ENCODE data around the gene DOCK7.
"Not testable (repeated sequence)": the region's sequence is repeated elsewhere in the genome, so short reads cannot be mapped to it uniquely, and the experiment has no call there.

The DOCK7 gene

DNA sequence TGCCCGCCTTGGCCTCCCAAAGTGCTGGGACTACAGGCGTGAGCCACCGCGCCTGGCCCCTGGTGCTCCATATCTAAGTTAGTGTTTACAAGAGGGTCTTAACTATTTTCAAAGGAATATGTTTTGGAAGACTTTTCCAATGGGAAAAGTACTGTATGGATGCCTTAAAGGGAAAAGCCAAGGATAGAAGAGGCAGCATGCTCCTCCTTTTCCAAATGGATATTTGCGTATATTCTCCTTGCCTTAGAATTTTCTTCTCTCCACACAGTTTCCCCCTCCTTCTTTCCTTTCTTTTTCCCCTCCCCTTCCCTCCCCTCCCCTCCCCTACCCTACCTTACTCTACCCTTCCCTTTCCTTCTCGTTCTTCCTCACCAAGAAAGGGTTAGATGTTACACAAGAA, 29.3 kb upstream of the DOCK7 start:
- Mint-ChIP-seq H3K4me3 (no peak overlapping the region), H3K27ac (no peak overlapping the region)
- no peak for DNase-seq (ENCODE audit: low spot score)

DNA sequence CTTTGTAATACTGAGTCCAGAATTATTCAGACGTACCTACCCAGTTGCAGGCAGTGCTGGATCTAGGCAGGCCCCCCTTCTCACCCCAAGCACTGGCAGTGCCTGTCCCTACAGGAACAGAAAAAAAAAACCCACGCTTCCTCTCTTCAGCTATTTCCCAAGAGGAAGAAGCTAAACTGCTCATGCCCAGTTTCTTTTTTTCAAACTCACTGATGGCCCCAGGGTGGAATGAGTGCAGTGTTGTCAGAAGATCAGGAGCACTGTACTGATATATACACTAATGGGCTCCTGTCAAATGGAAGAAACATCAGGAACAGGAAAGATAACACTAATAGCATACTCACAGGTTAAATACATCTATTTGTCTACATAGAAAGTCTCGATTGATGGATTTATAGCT, 28.2 kb upstream of the DOCK7 start:
- Mint-ChIP-seq H3K4me3 (no peak overlapping the region), H3K27me3 (ENCODE audit: low read depth) (no peaks in the 10 kb centered on the region), H3K4me1 (ENCODE audit: low read depth) (no peaks in the 10 kb centered on the region), H3K9me3 (no peaks in the 10 kb centered on the region), H3K36me3 (ENCODE audit: low read depth) (no peaks in the 10 kb centered on the region), H3K27ac (no peak overlapping the region)
- DNase-seq (ENCODE audit: low spot score) = no peak

More for the DNA sequence above, 29.3 kb upstream of the DOCK7 start:
- Mint-ChIP-seq H3K36me3 (ENCODE audit: low read depth) (no peaks in the 10 kb centered on the region), H3K27me3 (ENCODE audit: low read depth) (no peaks in the 10 kb centered on the region), H3K4me1 (ENCODE audit: low read depth) (no peaks in the 10 kb centered on the region), H3K9me3 (no peaks in the 10 kb centered on the region)

DNA sequence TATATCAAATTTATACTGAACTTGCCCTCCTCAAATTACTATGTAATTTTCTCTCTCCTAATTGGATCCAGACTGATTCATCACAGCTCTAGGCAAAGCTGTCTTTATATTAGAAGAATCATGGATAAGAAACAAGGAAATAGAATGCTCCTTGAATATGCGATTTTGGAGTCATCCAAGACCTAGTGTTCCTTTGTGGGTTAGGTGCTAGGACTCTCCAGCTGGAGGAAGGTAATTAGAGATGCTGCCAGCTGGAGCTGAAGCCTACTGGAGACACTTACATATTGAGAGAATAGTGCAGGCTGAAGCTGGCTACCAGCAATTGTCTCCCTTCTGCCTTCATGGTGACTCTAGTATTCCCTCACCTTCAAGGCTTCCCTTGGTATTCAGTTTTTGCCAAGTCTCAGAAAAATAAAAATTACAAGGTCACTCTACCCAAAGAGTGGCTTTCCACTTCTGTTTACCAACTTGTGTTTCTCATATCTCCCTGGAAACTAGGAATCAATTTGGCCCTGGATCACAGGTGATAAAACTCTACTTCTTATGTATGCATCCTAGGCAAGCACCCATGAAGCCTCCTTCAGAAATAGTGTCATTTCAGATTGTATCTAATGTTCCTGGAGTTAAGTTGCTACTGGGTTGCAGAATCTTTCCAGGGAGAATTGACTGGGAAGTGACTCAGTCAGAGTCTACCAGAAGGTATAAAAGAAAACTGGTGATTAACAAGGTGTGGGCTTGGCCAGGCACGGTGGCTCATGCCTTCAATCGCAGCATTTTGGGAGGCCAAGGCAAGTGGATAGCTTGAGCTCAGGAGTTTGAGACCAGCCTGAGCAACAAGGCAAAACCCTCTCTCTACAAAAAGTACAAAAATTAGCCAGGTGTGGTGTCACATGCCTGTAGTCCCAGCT, 24.4 kb upstream of the DOCK7 start:
- Mint-ChIP-seq H3K27me3 (ENCODE audit: low read depth) (no peaks in the 10 kb centered on the region), H3K4me3 (no peak overlapping the region), H3K4me1 (ENCODE audit: low read depth) (no peaks in the 10 kb centered on the region), H3K27ac (no peak overlapping the region), H3K9me3 (no peaks in the 10 kb centered on the region), H3K36me3 (ENCODE audit: low read depth) (no peaks in the 10 kb centered on the region)
- no peak for DNase-seq (ENCODE audit: low spot score)

DNA sequence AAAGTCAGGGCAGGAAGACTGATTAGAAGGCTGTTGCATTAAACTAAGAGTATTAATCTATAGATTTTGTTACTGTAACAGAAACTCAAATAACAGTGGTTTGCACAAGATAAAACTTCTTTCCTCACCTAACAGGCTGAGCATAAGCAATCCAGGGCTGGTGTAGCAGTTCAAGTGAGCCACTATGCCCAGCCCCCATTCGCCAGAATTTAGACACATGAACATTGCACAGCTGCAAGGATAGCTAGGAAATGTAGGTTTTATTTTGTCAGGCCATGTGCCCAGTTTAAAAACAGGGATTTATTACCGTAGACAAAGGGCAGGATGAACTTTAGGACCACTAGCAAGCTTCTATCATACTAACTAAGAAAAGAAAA, 19.5 kb upstream of the DOCK7 start:
- Mint-ChIP-seq H3K4me3 (no peak overlapping the region), H3K4me1 (ENCODE audit: low read depth) (no peaks in the 10 kb centered on the region), H3K27ac (no peak overlapping the region), H3K36me3 (ENCODE audit: low read depth) (no peaks in the 10 kb centered on the region), H3K9me3 (no peaks in the 10 kb centered on the region), H3K27me3 (ENCODE audit: low read depth) (peaks cover 3% of the 10 kb centered on the region)
- DNase-seq (ENCODE audit: low spot score) = no peak

DNA sequence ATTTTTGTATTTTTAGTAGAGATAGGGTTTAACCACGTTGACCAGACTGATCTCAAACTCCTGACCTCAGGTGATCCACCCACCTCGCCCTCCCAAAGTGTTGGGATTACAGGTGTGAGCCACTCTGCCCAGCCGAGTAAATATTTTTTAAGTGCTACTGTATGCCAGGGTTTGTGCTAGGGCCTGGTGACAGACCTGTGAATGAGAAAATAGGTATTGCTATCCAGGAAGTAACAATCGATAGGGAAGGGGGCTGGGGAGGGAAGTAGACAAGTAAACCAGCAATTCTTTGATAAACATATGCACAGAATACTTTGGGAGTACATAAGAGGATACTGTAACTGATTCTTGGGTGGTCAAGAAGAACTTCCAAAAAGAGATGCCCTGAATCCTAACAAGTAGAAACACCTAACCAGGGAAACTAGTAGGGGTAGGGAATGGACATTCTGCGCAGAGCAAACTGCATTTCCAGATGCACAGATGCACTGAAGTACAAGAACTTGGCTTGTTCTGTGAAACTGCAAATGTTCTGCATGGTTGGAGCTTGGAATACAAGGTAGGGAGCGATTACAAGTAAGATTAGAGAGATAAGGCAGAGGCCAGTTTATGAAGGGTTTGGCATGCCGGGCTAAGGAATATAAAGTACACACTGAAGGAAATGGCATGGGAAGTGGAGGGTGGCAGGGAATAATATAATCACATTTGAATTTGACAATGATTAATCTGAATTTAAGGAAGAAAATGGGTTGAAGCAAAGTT, 19.0 kb upstream of the DOCK7 start:
- Mint-ChIP-seq H3K36me3 (ENCODE audit: low read depth) (no peaks in the 10 kb centered on the region), H3K4me1 (ENCODE audit: low read depth) (no peaks in the 10 kb centered on the region), H3K4me3 (no peak overlapping the region), H3K9me3 (no peaks in the 10 kb centered on the region), H3K27ac (no peak overlapping the region), H3K27me3 (ENCODE audit: low read depth) (peaks cover 3% of the 10 kb centered on the region)
- DNase-seq (ENCODE audit: low spot score) = no peak

GRCh38 chr1:62698161-62698560, 10.0 kb upstream of the DOCK7 start:
- not testable (repeated sequence) for H3K9me3 Mint-ChIP-seq; H3K27me3 Mint-ChIP-seq (ENCODE audit: low read depth); DNase-seq (ENCODE audit: low spot score); H3K36me3 Mint-ChIP-seq (ENCODE audit: low read depth); H3K4me3 Mint-ChIP-seq; H3K4me1 Mint-ChIP-seq (ENCODE audit: low read depth); H3K27ac Mint-ChIP-seq

DNA sequence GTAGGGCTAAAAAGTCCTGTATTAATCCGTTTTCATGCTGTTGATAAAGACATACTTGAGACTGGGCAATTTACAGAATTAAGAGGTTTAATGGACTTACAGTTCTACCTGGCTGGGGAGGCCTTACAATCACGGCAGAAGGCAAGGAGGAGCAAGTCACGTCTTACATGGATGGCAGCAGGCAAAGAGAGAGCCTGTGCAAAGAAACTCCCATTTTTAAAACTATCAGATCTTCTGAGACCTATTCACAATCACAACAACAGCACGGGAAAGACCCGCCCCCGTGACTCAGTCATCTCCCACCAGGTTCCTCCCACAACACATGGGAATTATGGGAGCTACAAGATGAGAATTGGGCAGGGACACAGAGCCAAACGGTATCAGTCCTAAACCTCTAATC, 6.3 kb upstream of the DOCK7 start:
- H3K27me3 Mint-ChIP-seq (ENCODE audit: low read depth); DNase-seq (ENCODE audit: low spot score); H3K36me3 Mint-ChIP-seq (ENCODE audit: low read depth); H3K4me3 Mint-ChIP-seq; H3K27ac Mint-ChIP-seq; H3K9me3 Mint-ChIP-seq; H3K4me1 Mint-ChIP-seq (ENCODE audit: low read depth): not testable (repeated sequence)

- peaks cover 4% of the 10 kb centered on the region for H3K27me3 Mint-ChIP-seq (ENCODE audit: low read depth)
- peaks cover 7% of the 10 kb centered on the region for H3K4me1 Mint-ChIP-seq (ENCODE audit: low read depth)
- no peak overlapping the region for H3K27ac Mint-ChIP-seq
- DNase-seq (ENCODE audit: low spot score) = no peak
- no peaks in the 10 kb centered on the region for H3K9me3 Mint-ChIP-seq
- no peaks in the 10 kb centered on the region for H3K36me3 Mint-ChIP-seq (ENCODE audit: low read depth)
- no peak overlapping the region for H3K4me3 Mint-ChIP-seq
These were observed 4.9 kb upstream of the DOCK7 start for GRCh38 chr1:62693123-62693522.

- H3K4me3 Mint-ChIP-seq = no peak overlapping the region
- no peak for DNase-seq (ENCODE audit: low spot score)
- H3K4me1 Mint-ChIP-seq (ENCODE audit: low read depth) = peaks cover 12% of the 10 kb centered on the region
- no peaks in the 10 kb centered on the region for H3K9me3 Mint-ChIP-seq
- no peak overlapping the region for H3K27ac Mint-ChIP-seq
- peaks cover 4% of the 10 kb centered on the region for H3K27me3 Mint-ChIP-seq (ENCODE audit: low read depth)
- no peaks in the 10 kb centered on the region for H3K36me3 Mint-ChIP-seq (ENCODE audit: low read depth)
These were observed 3.1 kb upstream of the DOCK7 start for GRCh38 chr1:62691062-62691844.

- Mint-ChIP-seq H3K4me3 (peak overlapping the region; percentile 53), H3K4me1 (ENCODE audit: low read depth) (peaks cover 15% of the 10 kb centered on the region), H3K36me3 (ENCODE audit: low read depth) (no peaks in the 10 kb centered on the region), H3K9me3 (no peaks in the 10 kb centered on the region), H3K27me3 (ENCODE audit: low read depth) (no peaks in the 10 kb centered on the region), H3K27ac (no peak overlapping the region)
- no peak for DNase-seq (ENCODE audit: low spot score)
These were observed 1.3 kb upstream of the DOCK7 start for GRCh38 chr1:62689524-62689923.

DNA sequence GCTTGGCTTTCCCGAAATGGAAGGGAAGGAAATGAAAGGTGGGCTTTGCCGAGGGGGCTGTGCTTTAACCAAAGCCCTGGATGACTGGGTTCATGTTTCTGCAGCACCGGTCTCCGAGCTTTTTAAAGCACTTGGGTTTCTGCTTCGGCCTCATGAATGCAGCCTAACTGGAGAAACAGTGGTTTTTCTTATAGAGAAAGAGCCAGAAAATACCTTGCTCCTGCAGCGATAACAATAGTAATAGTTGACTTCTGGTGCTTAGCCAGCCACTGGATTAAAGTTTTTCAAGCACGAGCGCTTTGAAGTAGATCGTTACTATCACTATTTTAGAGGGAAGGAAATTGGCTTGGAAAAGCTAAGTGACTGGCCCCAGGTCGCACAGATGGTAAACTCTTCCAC, 500 bp upstream of the DOCK7 start:
- no peaks in the 10 kb centered on the region for H3K36me3 Mint-ChIP-seq (ENCODE audit: low read depth)
- peak overlapping the region; percentile 87 for H3K4me3 Mint-ChIP-seq
- H3K27me3 Mint-ChIP-seq (ENCODE audit: low read depth) = no peaks in the 10 kb centered on the region
- H3K9me3 Mint-ChIP-seq = no peaks in the 10 kb centered on the region
- H3K4me1 Mint-ChIP-seq (ENCODE audit: low read depth) = peaks cover 15% of the 10 kb centered on the region
- DNase-seq (ENCODE audit: low spot score) = no peak
- peak overlapping the region; percentile 66 for H3K27ac Mint-ChIP-seq

- DNase-seq (ENCODE audit: low spot score) = peak; percentile 9
- Mint-ChIP-seq H3K4me1 (ENCODE audit: low read depth) (peaks cover 15% of the 10 kb centered on the region), H3K27ac (peak overlapping the region; percentile 70), H3K36me3 (ENCODE audit: low read depth) (no peaks in the 10 kb centered on the region), H3K27me3 (ENCODE audit: low read depth) (no peaks in the 10 kb centered on the region), H3K4me3 (peak overlapping the region; percentile 91), H3K9me3 (no peaks in the 10 kb centered on the region)
These were observed 724 bp downstream of the DOCK7 start for GRCh38 chr1:62687421-62687902.

GRCh38 chr1:62686822-62687221, 1.4 kb downstream of the DOCK7 start:
- no peak for DNase-seq (ENCODE audit: low spot score)
- H3K36me3 Mint-ChIP-seq (ENCODE audit: low read depth) = no peaks in the 10 kb centered on the region
- H3K4me1 Mint-ChIP-seq (ENCODE audit: low read depth) = peaks cover 15% of the 10 kb centered on the region
- H3K9me3 Mint-ChIP-seq = no peaks in the 10 kb centered on the region
- no peaks in the 10 kb centered on the region for H3K27me3 Mint-ChIP-seq (ENCODE audit: low read depth)
- peak overlapping the region; percentile 91 for H3K4me3 Mint-ChIP-seq
- no peak overlapping the region for H3K27ac Mint-ChIP-seq

DNA sequence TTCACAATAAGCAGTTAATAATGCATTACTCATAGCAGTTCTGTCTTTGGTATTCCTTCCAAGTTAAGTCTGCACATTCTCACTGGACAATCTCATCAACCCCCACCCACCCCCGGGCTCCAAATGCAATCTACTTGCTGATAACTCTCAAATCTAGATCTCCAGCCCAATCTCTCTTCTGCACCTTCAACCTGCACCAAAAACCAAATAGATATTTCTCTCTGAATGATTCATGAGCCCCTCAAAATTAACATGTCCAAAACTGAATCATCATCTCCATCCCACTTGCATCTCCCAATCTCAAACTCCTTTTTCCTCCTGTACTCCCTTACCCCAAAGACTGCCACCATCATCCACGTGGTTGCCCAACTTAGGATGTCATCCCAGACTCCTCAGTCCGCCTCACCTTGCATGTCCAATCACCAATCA, 2.7 kb downstream of the DOCK7 start:
- Mint-ChIP-seq H3K27me3 (ENCODE audit: low read depth) (no peaks in the 10 kb centered on the region), H3K4me1 (ENCODE audit: low read depth) (peaks cover 15% of the 10 kb centered on the region), H3K36me3 (ENCODE audit: low read depth) (no peaks in the 10 kb centered on the region), H3K4me3 (no peak overlapping the region), H3K27ac (no peak overlapping the region), H3K9me3 (no peaks in the 10 kb centered on the region)
- no peak for DNase-seq (ENCODE audit: low spot score)

Measured in T-helper 2 cell treated with Interferon-gamma antibody and Interleukin-4, amounts not matched to agents 5 μg/mL and 100 μg/mL, for 36 hours (primary cell).